Gastrocnemius medialis (tissue), 4 donors: ENCODE results near the gene ATP6V0D1. TPM values are rescaled to one million over a fixed set of nuclear protein-coding genes. Genes with fewer than 3 reads are reported as not detected.

Experiments
- ATAC-seq, 2 donors: fragments of 150-250 bp; one replicate each; pipeline ENCODE4 v1.9.1; 2016
- DNase-seq, 2 donors: peaks; one replicate each; pipeline ENCODE4 v3.0.0-alpha.2; 2019
- H3K27ac ChIP-seq, 4 donors: fragments of 200-600 bp; sonication (generic); 1 replicate in 1 of 4; 2 replicates in 3 of 4; pipeline ENCODE4 v1.5.1; 2016 to 2018; ENCODE audit warnings: mild to moderate bottlenecking in 2 of 4, moderate library complexity in 1 of 4
- H3K27me3 ChIP-seq, 3 donors: fragments of 200-600 bp; sonication (generic) in 2 of 3; 1 replicate in 1 of 3; 2 replicates in 2 of 3; pipeline versions ENCODE4 v1.5.1 to v1.6.0; 2016 to 2019; ENCODE audit warnings: mild to moderate bottlenecking in 1 of 3, moderate library complexity in 1 of 3
- H3K36me3 ChIP-seq, 2 donors: fragments of 200-600 bp; sonication (generic) in 1 of 2; one replicate each; pipeline ENCODE4 v1.5.1; 2017 to 2018
- H3K4me1 ChIP-seq, 2 donors: fragments of 200-600 bp; sonication (generic) in 1 of 2; one replicate each; pipeline ENCODE4 v1.5.1; 2016 to 2017; ENCODE audit warnings: mild to moderate bottlenecking in 2 of 2
- H3K4me3 ChIP-seq, 4 donors: fragments of 200-600 bp; sonication (generic) in 3 of 4; 1 replicate in 1 of 4; 2 replicates in 3 of 4; pipeline ENCODE4 v1.5.1; 2016 to 2019; ENCODE audit warnings: mild to moderate bottlenecking in 2 of 4
- H3K9me3 ChIP-seq, 3 donors: fragments of 200-600 bp; sonication (generic) in 2 of 3; 1 replicate in 1 of 3; 2 replicates in 2 of 3; pipeline ENCODE4 v1.5.1; 2016 to 2019
- POLR2A ChIP-seq, 2 donors: fragments of 450-650 bp; IDR thresholded peaks; one replicate each; pipeline ENCODE4 v1.6.1; 2017; ENCODE audit warnings: antibody characterized with exemption in 2 of 2, mild to moderate bottlenecking in 2 of 2, moderate library complexity in 2 of 2
- in situ Hi-C, 4 donors: fragments of 200-750 bp; cut with MboI; loops; one replicate each; pipeline versions ENCODE4 v1.15.0 to v1.8.0; 2017; ENCODE audit warnings: low sequenced_read_pairs in 4 of 4
- intact Hi-C: fragments of 100-400 bp; cut with DNase I; formaldehyde crosslinking; loops from one replicate; pipeline ENCODE4 v1.15.1; 2023; ENCODE audit warnings: low total_unique reads
- total RNA-seq, 4 donors: library from RNA; depleted of rRNA; stranded (reverse); fragments of >200 nt; gene quantifications; one replicate each; pipeline versions ENCODE4 v1.1.0 to v1.2.3, GENCODE V29; 2016
- TF ChIP-seq, protein P1 (sequence below), 5 experiments: fragments of 450-650 bp in 3 of 5; fragments of 200-600 bp in 2 of 5; sonication (generic) in 2 of 5; IDR thresholded peaks in 4 of 5; conservative IDR thresholded peaks in 1 of 5; 1 replicate in 4 of 5; 2 replicates in 1 of 5; pipeline ENCODE4 v1.5.1; 2016 to 2019; ENCODE audit warnings: antibody characterized with exemption in 5 of 5, mild to moderate bottlenecking in 3 of 5, moderate library complexity in 3 of 5

ATP6V0D1 gene
- total RNA-seq, 4 donors from 2014 or later, result 117 to 211 (median 157) TPM

DNA sequence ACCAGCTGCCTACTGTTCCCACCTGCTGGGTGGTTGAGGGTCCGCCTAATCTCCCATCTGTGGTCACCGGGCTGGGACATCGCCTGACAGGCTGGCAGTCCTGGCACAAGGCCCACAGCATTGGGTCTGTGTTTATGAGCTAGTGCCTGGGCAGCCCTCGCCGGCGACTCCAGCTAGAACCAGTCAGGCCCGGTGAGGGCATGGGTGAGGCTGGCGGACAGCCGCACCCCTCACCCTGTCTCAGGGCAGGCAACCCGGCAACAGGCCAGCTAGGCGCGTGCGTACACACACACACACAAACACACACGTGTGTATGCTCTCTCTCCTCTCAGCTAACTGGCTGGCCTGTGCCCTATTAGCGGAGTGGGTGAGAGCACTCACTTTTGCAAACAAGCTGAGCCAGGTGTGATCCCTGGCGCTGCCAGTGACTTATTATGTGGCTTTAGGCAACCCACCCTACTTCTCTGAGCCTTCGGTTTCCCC is 39.6 kb downstream of the ATP6V0D1 start:
- Histone ChIP-seq H3K4me1 (peaks cover 50 to 55% of the 10 kb centered on the region in 2 donors), H3K4me3 (no peak overlapping the region), H3K36me3 (peaks cover 0 to 26% of the 10 kb centered on the region in 2 donors), H3K9me3 (no peaks in the 10 kb centered on the region), H3K27ac (peak overlapping the region in 3 of 4 donors; percentile 11 to 64 (median 35)), H3K27me3 (no peaks in the 10 kb centered on the region)
- TF ChIP-seq, protein P1, sequence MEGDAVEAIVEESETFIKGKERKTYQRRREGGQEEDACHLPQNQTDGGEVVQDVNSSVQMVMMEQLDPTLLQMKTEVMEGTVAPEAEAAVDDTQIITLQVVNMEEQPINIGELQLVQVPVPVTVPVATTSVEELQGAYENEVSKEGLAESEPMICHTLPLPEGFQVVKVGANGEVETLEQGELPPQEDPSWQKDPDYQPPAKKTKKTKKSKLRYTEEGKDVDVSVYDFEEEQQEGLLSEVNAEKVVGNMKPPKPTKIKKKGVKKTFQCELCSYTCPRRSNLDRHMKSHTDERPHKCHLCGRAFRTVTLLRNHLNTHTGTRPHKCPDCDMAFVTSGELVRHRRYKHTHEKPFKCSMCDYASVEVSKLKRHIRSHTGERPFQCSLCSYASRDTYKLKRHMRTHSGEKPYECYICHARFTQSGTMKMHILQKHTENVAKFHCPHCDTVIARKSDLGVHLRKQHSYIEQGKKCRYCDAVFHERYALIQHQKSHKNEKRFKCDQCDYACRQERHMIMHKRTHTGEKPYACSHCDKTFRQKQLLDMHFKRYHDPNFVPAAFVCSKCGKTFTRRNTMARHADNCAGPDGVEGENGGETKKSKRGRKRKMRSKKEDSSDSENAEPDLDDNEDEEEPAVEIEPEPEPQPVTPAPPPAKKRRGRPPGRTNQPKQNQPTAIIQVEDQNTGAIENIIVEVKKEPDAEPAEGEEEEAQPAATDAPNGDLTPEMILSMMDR (IDR thresholded peaks at IDR 0.05 in 4 of 5, conservative IDR thresholded peaks at IDR 0.05 in 1 of 5), result no peak
- TF ChIP-seq POLR2A (IDR thresholded peaks at IDR 0.05), result no peak
- in situ Hi-C loops (no loop called here), intact Hi-C loops (no loop called here)
- DNase-seq (peak in 1 of 2 donors; percentile 48), ATAC-seq (peak in 1 of 2 donors; percentile 24)

DNA sequence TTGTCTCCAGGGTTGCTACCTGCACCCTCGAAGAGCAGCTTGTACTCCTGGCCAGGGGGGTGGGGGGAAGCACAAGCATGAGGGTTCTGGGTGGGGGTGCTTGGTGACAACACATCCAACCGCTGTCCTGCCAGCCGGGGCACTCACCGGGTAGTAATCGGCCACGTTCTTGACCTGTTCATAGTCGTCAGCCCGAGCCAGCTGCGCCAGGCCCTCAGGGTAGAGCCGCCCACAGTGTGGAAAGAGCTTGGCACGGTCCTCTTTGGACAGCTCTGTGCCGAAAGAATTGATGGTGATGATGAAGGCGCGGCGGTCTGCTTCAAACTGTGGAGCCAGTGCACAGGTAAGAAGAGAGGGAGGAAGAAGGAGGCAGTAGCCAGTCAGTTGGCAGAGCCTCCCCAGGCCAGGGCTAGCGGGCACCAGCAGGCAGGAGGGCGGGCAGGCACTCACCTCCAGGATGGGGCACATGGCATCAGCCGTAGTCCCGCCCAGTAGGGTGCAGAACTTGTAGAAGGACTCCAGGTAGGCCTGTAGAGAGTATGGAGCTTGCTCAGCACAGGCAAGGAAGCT is 42.0 kb downstream of the ATP6V0D1 start:
- intact Hi-C loops, result no loop called here
- DNase-seq (no peak), ATAC-seq (no peak)
- in situ Hi-C loops, result no loop called here
- Histone ChIP-seq H3K4me3 (no peak overlapping the region), H3K36me3 (peaks cover 0 to 23% of the 10 kb centered on the region in 2 donors), H3K27ac (no peak overlapping the region), H3K9me3 (no peaks in the 10 kb centered on the region), H3K4me1 (peaks cover 28 to 31% of the 10 kb centered on the region in 2 donors), H3K27me3 (no peaks in the 10 kb centered on the region)
- TF ChIP-seq POLR2A (IDR thresholded peaks at IDR 0.05), result no peak
- TF ChIP-seq, protein P1 (IDR thresholded peaks at IDR 0.05 in 4 of 5, conservative IDR thresholded peaks at IDR 0.05 in 1 of 5), result no peak

DNA sequence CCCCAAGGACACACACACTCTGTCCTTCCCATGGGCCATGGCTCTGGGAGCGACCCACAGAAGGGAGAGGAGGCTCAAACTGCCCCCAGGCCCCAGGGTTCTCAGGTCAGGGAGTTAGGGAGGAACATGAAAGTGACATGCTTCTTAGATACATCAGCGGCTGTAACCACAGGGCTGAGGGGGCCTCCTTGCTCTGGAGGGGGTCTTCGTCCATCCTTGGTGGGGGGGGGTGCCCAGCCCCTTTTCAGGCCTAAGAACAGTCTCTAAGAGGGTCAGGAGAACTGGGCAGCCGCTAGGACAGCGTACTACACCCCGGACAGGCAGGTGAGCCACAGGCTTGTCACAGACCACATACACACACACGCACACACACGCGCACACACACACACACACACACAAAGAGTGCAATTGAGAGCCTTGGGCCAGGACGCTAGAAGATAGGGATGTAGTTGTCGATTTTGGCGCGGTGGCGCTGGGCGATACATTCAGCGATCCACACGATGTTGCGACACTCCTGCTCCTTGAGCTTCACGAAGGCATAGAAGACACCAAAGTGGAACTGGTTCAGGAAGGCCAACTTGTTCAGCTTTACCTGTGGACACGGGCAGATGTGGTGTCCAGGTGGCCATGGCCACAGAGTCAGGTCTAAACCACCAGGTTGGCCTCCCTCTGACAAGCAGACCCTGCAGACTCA is 42.7 kb downstream of the ATP6V0D1 start:
- in situ Hi-C loops (no loop called here), intact Hi-C loops (no loop called here)
- no peaks in the 10 kb centered on the region for H3K27me3 ChIP-seq
- H3K4me1 ChIP-seq, result peaks cover 21 to 25% of the 10 kb centered on the region in 2 donors
- peaks cover 0 to 23% of the 10 kb centered on the region in 2 donors for H3K36me3 ChIP-seq
- TF ChIP-seq, protein P1 (IDR thresholded peaks at IDR 0.05 in 4 of 5, conservative IDR thresholded peaks at IDR 0.05 in 1 of 5), result no peak
- TF ChIP-seq POLR2A (IDR thresholded peaks at IDR 0.05), result no peak
- H3K9me3 ChIP-seq, result no peaks in the 10 kb centered on the region
- H3K4me3 ChIP-seq, result no peak overlapping the region
- DNase-seq (no peak), ATAC-seq (no peak)
- no peak overlapping the region for H3K27ac ChIP-seq

DNA sequence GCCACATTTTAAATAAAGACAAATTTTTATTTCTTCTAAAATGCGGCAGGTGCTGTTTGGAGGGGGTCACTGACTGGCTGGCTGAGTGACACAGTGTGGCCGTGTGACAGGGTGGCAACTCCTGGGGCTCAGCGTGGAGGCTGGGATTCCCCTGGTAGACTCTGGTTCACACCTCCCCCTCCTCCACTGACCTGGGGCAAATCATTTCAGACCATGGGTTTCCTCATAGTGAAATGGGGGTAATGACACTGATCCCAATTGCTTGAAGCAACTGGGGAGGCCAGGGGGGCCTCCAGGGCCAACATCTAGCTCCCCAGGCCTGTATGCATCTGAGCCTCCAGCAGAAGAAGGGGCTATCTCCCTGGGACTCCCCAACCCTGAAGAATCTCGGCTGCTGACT is 43.4 kb downstream of the ATP6V0D1 start:
- peaks cover 0 to 23% of the 10 kb centered on the region in 2 donors for H3K36me3 ChIP-seq
- peaks cover 14 to 17% of the 10 kb centered on the region in 2 donors for H3K4me1 ChIP-seq
- no peak for ATAC-seq
- no peak for TF ChIP-seq POLR2A (IDR thresholded peaks at IDR 0.05)
- TF ChIP-seq, protein P1 (IDR thresholded peaks at IDR 0.05 in 4 of 5, conservative IDR thresholded peaks at IDR 0.05 in 1 of 5), result no peak
- H3K4me3 ChIP-seq, result no peak overlapping the region
- no peaks in the 10 kb centered on the region for H3K9me3 ChIP-seq
- in situ Hi-C loops (no loop called here), intact Hi-C loops (no loop called here)
- no peak overlapping the region for H3K27ac ChIP-seq
- no peak for DNase-seq
- H3K27me3 ChIP-seq, result no peaks in the 10 kb centered on the region
